Ascending aorta (tissue), 2 donors: ENCODE results near the gene LRRC53. TPM values are rescaled to one million over a fixed set of nuclear protein-coding genes. Genes with fewer than 3 reads are reported as not detected.

Experiments used
- DNase-seq, 2 donors: peaks; one replicate each; pipeline ENCODE4 v3.0.0-alpha.2; 2019; ENCODE audit warnings: low spot score in 2 of 2
- H3K27ac ChIP-seq, 2 donors: fragments of 200-600 bp; sonication (generic); one replicate each; pipeline ENCODE4 v1.5.1; 2016 to 2017; ENCODE audit warnings: mild to moderate bottlenecking in 1 of 2
- H3K27me3 ChIP-seq: fragments of 200-600 bp; sonication (generic); one replicate; pipeline ENCODE4 v1.5.1; 2017
- H3K36me3 ChIP-seq, 2 donors: fragments of 200-600 bp; sonication (generic); one replicate each; pipeline ENCODE4 v1.5.1; 2016
- H3K4me1 ChIP-seq, 2 donors: fragments of 200-600 bp; sonication (generic); one replicate each; pipeline ENCODE4 v1.5.1; 2016 to 2017; ENCODE audit warnings: mild to moderate bottlenecking in 1 of 2
- H3K4me3 ChIP-seq, 2 donors: fragments of 200-600 bp; sonication (generic); one replicate each; pipeline ENCODE4 v1.5.1; 2016 to 2017; ENCODE audit warnings: mild to moderate bottlenecking in 1 of 2
- H3K9me3 ChIP-seq, 2 donors: fragments of 200-600 bp; sonication (generic); one replicate each; pipeline ENCODE4 v1.5.1; 2016
- CTCF ChIP-seq, 3 experiments: fragments of 200-600 bp in 2 of 3; fragments of 450-650 bp in 1 of 3; sonication (generic) in 2 of 3; IDR thresholded peaks; one replicate each; pipeline ENCODE4 v1.5.1; 2016 to 2019; ENCODE audit warnings: antibody characterized with exemption in 3 of 3, mild to moderate bottlenecking in 1 of 3, moderate library complexity in 1 of 3
- intact Hi-C: fragments of 100-400 bp; cut with DNase I; formaldehyde crosslinking; loops from one replicate; pipeline ENCODE4 v1.15.1; 2023
- total RNA-seq: library from RNA; depleted of rRNA; stranded (reverse); fragments of >200 nt; gene quantifications from one replicate; pipeline ENCODE4 v1.1.0, GENCODE V29; 2016

LRRC53 gene
- total RNA-seq, 1 donor from 2014 or later = not detected

- intact Hi-C loops = no loop called here
- Histone ChIP-seq H3K4me1 (no peaks in the 10 kb centered on the region), H3K9me3 (no peaks in the 10 kb centered on the region)
Observed at GRCh38 chr1:74425676-74426075, 86.7 kb downstream of the LRRC53 start.

GRCh38 chr1:74423471-74423870 lies 88.9 kb downstream of the LRRC53 start:
- Histone ChIP-seq H3K27me3 (no peaks in the 10 kb centered on the region), H3K36me3 (no peaks in the 10 kb centered on the region), H3K27ac (no peak overlapping the region), H3K4me1 (no peaks in the 10 kb centered on the region), H3K9me3 (no peaks in the 10 kb centered on the region), H3K4me3 (no peak overlapping the region)
- no peak for DNase-seq
- no peak for TF ChIP-seq CTCF (IDR thresholded peaks at IDR 0.05)
- intact Hi-C loops = no loop called here

More at GRCh38 chr1:74425676-74426075, 86.7 kb downstream of the LRRC53 start:
- no peak overlapping the region for H3K4me3 ChIP-seq
- TF ChIP-seq CTCF (IDR thresholded peaks at IDR 0.05) = no peak
- H3K36me3 ChIP-seq = no peaks in the 10 kb centered on the region
- no peak for DNase-seq
- H3K27me3 ChIP-seq = no peaks in the 10 kb centered on the region
- H3K27ac ChIP-seq = no peak overlapping the region

GRCh38 chr1:74422421-74423292 lies 89.8 kb downstream of the LRRC53 start:
- Histone ChIP-seq H3K4me3 (no peak overlapping the region), H3K4me1 (no peaks in the 10 kb centered on the region), H3K36me3 (no peaks in the 10 kb centered on the region), H3K9me3 (no peaks in the 10 kb centered on the region), H3K27me3 (no peaks in the 10 kb centered on the region), H3K27ac (no peak overlapping the region)
- no peak for TF ChIP-seq CTCF (IDR thresholded peaks at IDR 0.05)
- intact Hi-C loops = no loop called here
- DNase-seq = no peak

- no peaks in the 10 kb centered on the region for H3K27me3 ChIP-seq
- no peaks in the 10 kb centered on the region for H3K9me3 ChIP-seq
- intact Hi-C loops = no loop called here
- no peak overlapping the region for H3K4me3 ChIP-seq
- H3K27ac ChIP-seq = no peak overlapping the region
- no peak for DNase-seq
- no peak for TF ChIP-seq CTCF (IDR thresholded peaks at IDR 0.05)
- H3K4me1 ChIP-seq = no peaks in the 10 kb centered on the region
- no peaks in the 10 kb centered on the region for H3K36me3 ChIP-seq
Observed at GRCh38 chr1:74420467-74420866, 91.9 kb downstream of the LRRC53 start.

Other genes starting within 250 kb of the LRRC53 start
- not detected for gene ERICH3, start 161.2 kb upstream of the LRRC53 start, total RNA-seq
- 6.8 TPM for gene CRYZ, start 220.4 kb upstream of the LRRC53 start, total RNA-seq
- gene TYW3, start 220.5 kb upstream of the LRRC53 start, total RNA-seq = 6.2 TPM